ENCODE data around the gene CCNL2. TPM values are rescaled to one million over a fixed set of nuclear protein-coding genes. Genes with fewer than 3 reads are reported as not detected.

The CCNL2 gene
- polyA plus RNA-seq, 2 of the 4 experiments (the other 2 are of a cell fraction): 85.5 to 111 TPM

DNA sequence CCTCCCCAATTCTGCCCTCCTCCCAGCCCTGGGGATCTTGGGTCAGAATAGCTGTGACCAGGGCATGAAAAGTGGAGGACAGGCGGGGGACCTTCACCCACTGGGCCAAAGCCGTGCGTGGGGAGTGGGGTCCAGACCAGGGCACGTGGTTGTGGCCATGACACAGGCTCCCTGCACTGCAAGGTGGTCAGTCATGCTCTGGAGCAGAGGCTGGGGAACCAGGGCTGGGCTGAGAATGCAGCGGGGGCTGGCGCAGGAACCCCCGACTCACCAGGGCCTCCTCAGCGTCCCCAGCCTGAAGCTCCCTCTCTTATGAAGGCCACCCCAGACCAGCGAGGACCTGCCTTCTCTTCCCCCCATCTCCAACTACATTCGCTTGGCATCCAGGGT lies 52.6 kb downstream of the CCNL2 start:
- H3K27ac ChIP-seq: peak overlapping the region; percentile 99 to 100
- ChIA-PET POLR2A (no interaction called here), CTCF (interaction anchor here (1.1 to 7.2 kb wide), 6 partner anchors 11 to 41 kb away, joined by 3 to 73 read pairs (median 6); no protein-coding TSS in a partner anchor)
- H3K4me3 ChIP-seq: peak overlapping the region; percentile 87; the same call in 1 of the 3 replicates
- peaks cover 45% of the 10 kb centered on the region for H3K4me1 ChIP-seq
- TF ChIP-seq HOXA7 (CRISPR knock-in tag; IDR thresholded peaks at IDR 0.05) (no peak), KDM5A (IDR thresholded peaks at IDR 0.05) (no peak), PHF8 (IDR thresholded peaks at IDR 0.05; ENCODE audit: borderline replicate concordance, low read depth) (no peak), ESRRA (IDR thresholded peaks at IDR 0.05; ENCODE audit: borderline replicate concordance, low read length) (no peak)
- TF ChIP-seq, protein P1, sequence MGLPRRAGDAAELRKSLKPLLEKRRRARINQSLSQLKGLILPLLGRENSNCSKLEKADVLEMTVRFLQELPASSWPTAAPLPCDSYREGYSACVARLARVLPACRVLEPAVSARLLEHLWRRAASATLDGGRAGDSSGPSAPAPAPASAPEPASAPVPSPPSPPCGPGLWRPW (IDR thresholded peaks at IDR 0.05): no peak
- no peak for FAIRE-seq
- peak overlapping the region; percentile 97 for H3K4me2 ChIP-seq
- H3K9me3 ChIP-seq: no peaks in the 10 kb centered on the region
- no peak for DNase-seq (ENCODE audit: low read depth in 1 of 2, low spot score in 1 of 2)
- no peak for ATAC-seq
- 78% methylated on average over 6 of the region's 10 CpGs for WGBS (ENCODE audit: missing lambda C conversion rate)

DNA sequence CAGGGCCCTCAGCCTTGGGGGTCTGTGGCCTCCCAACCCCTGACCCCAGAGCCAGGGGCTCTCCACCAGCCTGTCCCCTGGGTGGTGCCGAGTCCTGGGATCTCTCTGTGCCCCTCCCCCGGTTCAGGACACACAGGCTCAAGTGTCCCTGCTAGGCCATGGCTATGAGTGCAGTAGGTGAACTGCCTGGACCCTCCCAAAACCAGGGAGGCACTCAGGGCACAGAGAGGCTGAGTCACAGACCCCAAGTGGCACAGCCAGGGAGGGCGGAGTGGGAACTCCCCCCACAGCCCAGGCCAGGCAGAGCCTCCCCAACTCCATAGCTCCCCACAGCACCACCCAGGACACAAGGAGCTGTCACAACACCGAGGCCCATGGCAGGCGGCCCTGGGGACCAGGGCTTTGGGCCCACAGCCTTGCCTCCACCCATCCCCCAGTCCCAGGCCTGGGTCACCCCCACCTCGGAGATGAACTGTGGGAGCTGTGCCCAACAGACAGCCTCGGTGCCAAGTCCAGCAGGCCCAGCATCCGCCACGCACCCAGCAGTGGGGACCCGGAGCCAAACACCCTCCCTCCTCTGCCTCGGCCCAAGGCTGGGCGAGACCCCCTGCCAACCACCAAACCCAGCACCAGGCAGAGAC lies 53.2 kb downstream of the CCNL2 start:
- no peak for TF ChIP-seq ZNF302 (CRISPR knock-in tag; IDR thresholded peaks at IDR 0.05)
- TF ChIP-seq CHD4 (IDR thresholded peaks at IDR 0.05; ENCODE audit: borderline replicate concordance): no peak
- TF ChIP-seq BHLHE40 (IDR thresholded peaks at IDR 0.05; ENCODE audit: low read depth, low read length): no peak
- TF ChIP-seq, protein P2, sequence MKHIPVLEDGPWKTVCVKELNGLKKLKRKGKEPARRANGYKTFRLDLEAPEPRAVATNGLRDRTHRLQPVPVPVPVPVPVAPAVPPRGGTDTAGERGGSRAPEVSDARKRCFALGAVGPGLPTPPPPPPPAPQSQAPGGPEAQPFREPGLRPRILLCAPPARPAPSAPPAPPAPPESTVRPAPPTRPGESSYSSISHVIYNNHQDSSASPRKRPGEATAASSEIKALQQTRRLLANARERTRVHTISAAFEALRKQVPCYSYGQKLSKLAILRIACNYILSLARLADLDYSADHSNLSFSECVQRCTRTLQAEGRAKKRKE (CRISPR knock-in tag; IDR thresholded peaks at IDR 0.05; ENCODE audit: low read depth): no peak
- TF ChIP-seq, protein P3, sequence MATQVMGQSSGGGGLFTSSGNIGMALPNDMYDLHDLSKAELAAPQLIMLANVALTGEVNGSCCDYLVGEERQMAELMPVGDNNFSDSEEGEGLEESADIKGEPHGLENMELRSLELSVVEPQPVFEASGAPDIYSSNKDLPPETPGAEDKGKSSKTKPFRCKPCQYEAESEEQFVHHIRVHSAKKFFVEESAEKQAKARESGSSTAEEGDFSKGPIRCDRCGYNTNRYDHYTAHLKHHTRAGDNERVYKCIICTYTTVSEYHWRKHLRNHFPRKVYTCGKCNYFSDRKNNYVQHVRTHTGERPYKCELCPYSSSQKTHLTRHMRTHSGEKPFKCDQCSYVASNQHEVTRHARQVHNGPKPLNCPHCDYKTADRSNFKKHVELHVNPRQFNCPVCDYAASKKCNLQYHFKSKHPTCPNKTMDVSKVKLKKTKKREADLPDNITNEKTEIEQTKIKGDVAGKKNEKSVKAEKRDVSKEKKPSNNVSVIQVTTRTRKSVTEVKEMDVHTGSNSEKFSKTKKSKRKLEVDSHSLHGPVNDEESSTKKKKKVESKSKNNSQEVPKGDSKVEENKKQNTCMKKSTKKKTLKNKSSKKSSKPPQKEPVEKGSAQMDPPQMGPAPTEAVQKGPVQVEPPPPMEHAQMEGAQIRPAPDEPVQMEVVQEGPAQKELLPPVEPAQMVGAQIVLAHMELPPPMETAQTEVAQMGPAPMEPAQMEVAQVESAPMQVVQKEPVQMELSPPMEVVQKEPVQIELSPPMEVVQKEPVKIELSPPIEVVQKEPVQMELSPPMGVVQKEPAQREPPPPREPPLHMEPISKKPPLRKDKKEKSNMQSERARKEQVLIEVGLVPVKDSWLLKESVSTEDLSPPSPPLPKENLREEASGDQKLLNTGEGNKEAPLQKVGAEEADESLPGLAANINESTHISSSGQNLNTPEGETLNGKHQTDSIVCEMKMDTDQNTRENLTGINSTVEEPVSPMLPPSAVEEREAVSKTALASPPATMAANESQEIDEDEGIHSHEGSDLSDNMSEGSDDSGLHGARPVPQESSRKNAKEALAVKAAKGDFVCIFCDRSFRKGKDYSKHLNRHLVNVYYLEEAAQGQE (IDR thresholded peaks at IDR 0.05): no peak
- TF ChIP-seq, protein P4, sequence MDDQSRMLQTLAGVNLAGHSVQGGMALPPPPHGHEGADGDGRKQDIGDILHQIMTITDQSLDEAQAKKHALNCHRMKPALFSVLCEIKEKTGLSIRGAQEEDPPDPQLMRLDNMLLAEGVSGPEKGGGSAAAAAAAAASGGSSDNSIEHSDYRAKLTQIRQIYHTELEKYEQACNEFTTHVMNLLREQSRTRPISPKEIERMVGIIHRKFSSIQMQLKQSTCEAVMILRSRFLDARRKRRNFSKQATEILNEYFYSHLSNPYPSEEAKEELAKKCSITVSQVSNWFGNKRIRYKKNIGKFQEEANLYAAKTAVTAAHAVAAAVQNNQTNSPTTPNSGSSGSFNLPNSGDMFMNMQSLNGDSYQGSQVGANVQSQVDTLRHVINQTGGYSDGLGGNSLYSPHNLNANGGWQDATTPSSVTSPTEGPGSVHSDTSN (IDR thresholded peaks at IDR 0.05): no peak
- TF ChIP-seq FOSB (CRISPR knock-in tag; IDR thresholded peaks at IDR 0.05): no peak
- TF ChIP-seq EHMT2 (IDR thresholded peaks at IDR 0.05; ENCODE audit: low read depth): no peak
- TF ChIP-seq ZSCAN20 (CRISPR knock-in tag; IDR thresholded peaks at IDR 0.05): no peak
- no peak for TF ChIP-seq ESRRA (IDR thresholded peaks at IDR 0.05; ENCODE audit: borderline replicate concordance, low read length)
- POLR2A ChIA-PET: no interaction called here
- Histone ChIP-seq H3K9me3 (no peaks in the 10 kb centered on the region), H3K4me1 (peaks cover 45% of the 10 kb centered on the region), H3K4me2 (peak overlapping the region; percentile 97), H3K4me3 (peak overlapping the region; percentile 87; the same call in 1 of the 3 replicates), H3K27ac (peak overlapping the region; percentile 99 to 100)
- FAIRE-seq (no peak), ATAC-seq (no peak), DNase-seq (ENCODE audit: low read depth in 1 of 2, low spot score in 1 of 2) (no peak)
- CTCF ChIA-PET: interaction anchor here (1.4 to 7.2 kb wide), 7 partner anchors 11 to 39 kb away, joined by 3 to 73 read pairs (median 8); partner anchors contain the start of gene TAS1R3
- 33% methylated on average over 2 of the region's 12 CpGs for WGBS (ENCODE audit: missing lambda C conversion rate)

DNA sequence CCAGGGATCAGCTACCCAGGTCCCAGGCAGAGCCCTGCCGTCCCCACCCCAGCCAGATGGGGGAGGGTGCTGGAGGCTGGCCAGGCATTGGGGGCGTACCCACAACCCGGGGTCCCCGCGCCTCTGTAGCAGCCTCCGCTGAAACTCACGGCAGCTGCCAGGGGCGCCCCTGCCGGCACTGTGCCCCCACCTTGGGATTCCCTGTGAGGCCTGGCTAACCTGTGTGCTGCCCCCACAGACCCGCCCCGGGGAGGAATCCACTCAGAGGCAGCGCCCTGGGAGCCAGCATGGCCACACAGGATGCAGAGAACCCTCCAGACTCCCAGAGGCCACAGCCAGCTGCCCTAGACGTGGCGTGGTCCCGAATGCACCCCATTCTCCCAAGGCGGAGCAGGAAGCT lies 53.8 kb downstream of the CCNL2 start:
- Histone ChIP-seq H3K4me2 (peak overlapping the region; percentile 97), H3K4me3 (peak overlapping the region; percentile 28), H3K9me3 (no peaks in the 10 kb centered on the region), H3K4me1 (peaks cover 45% of the 10 kb centered on the region), H3K27ac (peak overlapping the region; percentile 99 to 100)
- 0% methylated on average over 1 of the region's 16 CpGs for WGBS (ENCODE audit: missing lambda C conversion rate)
- FAIRE-seq (no peak), DNase-seq (ENCODE audit: low read depth in 1 of 2, low spot score in 1 of 2) (no peak), ATAC-seq (peak; percentile 8 to 31; a peak in 5 of 6 replicates)
- POLR2A ChIA-PET: interaction anchor here (1.0 kb wide), 1 partner anchor 9 kb away, joined by 3 read pairs; no protein-coding TSS in a partner anchor
- CTCF ChIA-PET: interaction anchor here (0.6 to 7.2 kb wide), 10 partner anchors 10 to 69 kb away, joined by 3 to 73 read pairs (median 6); partner anchors contain the start of gene TAS1R3
- TF ChIP-seq HDAC2 (IDR thresholded peaks at IDR 0.05): no peak
- TF ChIP-seq FOXS1 (CRISPR knock-in tag; IDR thresholded peaks at IDR 0.05): no peak
- no peak for TF ChIP-seq NR3C1 (IDR thresholded peaks at IDR 0.05)
- no peak for TF ChIP-seq POLR2AphosphoS2 (conservative IDR thresholded peaks at IDR 0.05; ENCODE audit: low read length)
- TF ChIP-seq, protein P5, sequence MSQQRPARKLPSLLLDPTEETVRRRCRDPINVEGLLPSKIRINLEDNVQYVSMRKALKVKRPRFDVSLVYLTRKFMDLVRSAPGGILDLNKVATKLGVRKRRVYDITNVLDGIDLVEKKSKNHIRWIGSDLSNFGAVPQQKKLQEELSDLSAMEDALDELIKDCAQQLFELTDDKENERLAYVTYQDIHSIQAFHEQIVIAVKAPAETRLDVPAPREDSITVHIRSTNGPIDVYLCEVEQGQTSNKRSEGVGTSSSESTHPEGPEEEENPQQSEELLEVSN (IDR thresholded peaks at IDR 0.05; ENCODE audit: borderline replicate concordance, low read depth): no peak
- no peak for TF ChIP-seq CHD4 (IDR thresholded peaks at IDR 0.05; ENCODE audit: borderline replicate concordance)
- TF ChIP-seq HEYL (CRISPR knock-in tag; IDR thresholded peaks at IDR 0.05): no peak
- no peak for TF ChIP-seq FOSL2 (IDR thresholded peaks at IDR 0.05)
- TF ChIP-seq FOSL2 (CRISPR knock-in tag; IDR thresholded peaks at IDR 0.05): no peak
- no peak for TF ChIP-seq CHD2 (IDR thresholded peaks at IDR 0.05; ENCODE audit: low read length, partially characterized antibody)
- TF ChIP-seq RARB (CRISPR knock-in tag; IDR thresholded peaks at IDR 0.05): no peak
- no peak for TF ChIP-seq ZSCAN20 (CRISPR knock-in tag; IDR thresholded peaks at IDR 0.05)
- no peak for TF ChIP-seq MAZ (IDR thresholded peaks at IDR 0.05; ENCODE audit: borderline replicate concordance, low read depth, low read length)
- TF ChIP-seq ZC3H11A (IDR thresholded peaks at IDR 0.05): no peak
- no peak for TF ChIP-seq SMC3 (IDR thresholded peaks at IDR 0.05)
- no peak for TF ChIP-seq POLR2A (IDR thresholded peaks at IDR 0.05; ENCODE audit: low read length)
- TF ChIP-seq CEBPB (IDR thresholded peaks at IDR 0.05): no peak
